GM21528 (cell line): Measurements from ENCODE around the gene VAV3.

Experiments used
- ATAC-seq: cut with Tn5 transposase; IDR thresholded peaks from one replicate; pipeline ENCODE4 v1.9.1; 2021; ENCODE audit warnings: mild to moderate bottlenecking, moderate library complexity; ENCODE audit not compliant: unreplicated experiment, low FRiP score

The VAV3 gene

DNA sequence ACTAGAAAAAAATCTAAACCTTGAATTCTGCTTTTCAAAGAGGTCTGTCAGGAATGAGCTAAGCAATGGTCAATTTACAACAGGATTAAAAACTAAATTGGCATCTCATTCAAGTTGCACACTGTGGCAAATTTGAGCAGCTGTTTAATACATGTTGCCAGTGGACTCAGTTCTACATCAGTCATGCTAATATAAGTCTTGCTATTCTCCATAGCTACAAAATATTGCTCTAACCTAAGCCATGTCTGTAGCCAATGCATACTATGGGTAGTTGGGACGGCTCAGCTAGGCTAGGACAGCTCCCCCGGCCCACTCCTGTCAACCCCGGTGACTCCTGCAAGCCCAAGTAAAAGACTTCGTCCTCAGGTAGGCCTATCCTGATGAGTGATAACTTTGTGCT is 10.9 kb upstream of the VAV3 start:
- no peak for ATAC-seq

- ATAC-seq = no peak
These were observed 9.1 kb upstream of the VAV3 start for GRCh38 chr1:107974090-107974489.

- no peak for ATAC-seq
These were observed 7.6 kb upstream of the VAV3 start for GRCh38 chr1:107972391-107973180.

GRCh38 chr1:107966550-107966949 is 1.6 kb upstream of the VAV3 start:
- no peak for ATAC-seq

- ATAC-seq = peak; percentile 9
These were observed 457 bp downstream of the VAV3 start for GRCh38 chr1:107964336-107965109.

- ATAC-seq = peak; percentile 83
These were observed 1.2 kb downstream of the VAV3 start for GRCh38 chr1:107963601-107964335.

GRCh38 chr1:107963008-107963407 is 2.0 kb downstream of the VAV3 start:
- no peak for ATAC-seq

GRCh38 chr1:107954719-107955415 is 10.1 kb downstream of the VAV3 start:
- no peak for ATAC-seq

DNA sequence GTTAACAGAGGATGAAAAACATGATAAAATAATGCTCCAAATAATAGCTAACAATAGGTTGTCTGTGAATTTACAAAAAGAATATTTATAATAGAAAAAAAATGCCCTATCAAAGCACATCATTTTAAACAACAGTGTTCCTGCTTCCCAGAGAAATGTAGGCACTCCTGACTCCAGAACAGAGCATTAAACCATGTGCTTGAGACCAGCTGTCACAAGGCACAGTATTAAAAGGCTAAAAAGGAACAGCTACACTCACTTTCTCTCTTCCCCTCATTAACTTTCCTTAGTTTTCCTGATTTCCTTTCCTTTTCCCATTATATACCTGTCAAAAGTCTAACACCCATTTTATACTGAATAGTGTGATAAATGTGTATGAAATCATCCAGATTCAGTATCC is 10.9 kb downstream of the VAV3 start:
- no peak for ATAC-seq

GRCh38 chr1:107953556-107953955 is 11.4 kb downstream of the VAV3 start:
- no peak for ATAC-seq

GRCh38 chr1:107952989-107953388 is 12.0 kb downstream of the VAV3 start:
- no peak for ATAC-seq

- ATAC-seq = no peak
These were observed 14.5 kb downstream of the VAV3 start for GRCh38 chr1:107950464-107950863.

GRCh38 chr1:107949467-107950253 is 15.3 kb downstream of the VAV3 start:
- peak; percentile 89 for ATAC-seq

GRCh38 chr1:107946794-107947193 is 18.2 kb downstream of the VAV3 start:
- no peak for ATAC-seq

- no peak for ATAC-seq
These were observed 21.3 kb downstream of the VAV3 start for GRCh38 chr1:107943694-107944093.

DNA sequence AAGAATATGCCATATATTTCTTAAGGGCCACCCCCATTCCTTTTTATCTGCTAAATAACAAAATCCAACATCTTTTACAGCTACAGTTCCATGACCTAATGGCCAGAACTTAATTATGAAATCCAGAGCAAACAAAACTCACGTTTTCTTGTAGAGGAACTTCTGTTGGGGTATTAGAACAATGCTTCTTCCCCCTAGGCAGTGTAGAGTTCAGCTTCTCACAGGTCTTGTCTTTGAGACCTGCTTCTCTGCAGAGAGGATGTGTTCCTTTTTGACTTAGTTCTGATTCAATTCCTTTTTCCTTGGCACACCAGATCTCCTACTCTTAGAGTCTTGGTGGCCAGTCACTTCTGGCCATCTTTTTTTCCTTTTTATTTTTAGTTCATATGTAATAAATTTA is 22.2 kb downstream of the VAV3 start:
- ATAC-seq = no peak

GRCh38 chr1:107941531-107941930 is 23.4 kb downstream of the VAV3 start:
- no peak for ATAC-seq

DNA sequence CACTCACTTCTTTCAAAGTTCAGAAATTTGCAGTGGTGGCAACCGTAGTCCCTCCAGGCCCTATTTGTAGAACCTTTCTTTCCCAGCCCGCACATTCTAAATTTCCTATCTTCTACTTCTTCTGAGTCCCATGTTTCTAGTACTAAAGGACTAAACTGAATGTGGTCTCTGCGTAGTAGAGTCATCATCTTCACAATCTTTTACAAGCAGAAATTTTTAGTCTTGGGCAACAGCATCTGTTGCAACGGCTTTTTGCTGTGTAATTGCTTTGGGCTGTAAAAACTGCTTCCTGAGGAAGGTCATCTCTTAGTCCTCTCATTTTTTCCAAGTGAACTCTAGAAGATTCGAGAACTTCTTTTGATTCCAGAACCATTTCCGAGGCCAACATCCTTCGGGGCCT is 23.9 kb downstream of the VAV3 start:
- no peak for ATAC-seq

- no peak for ATAC-seq
These were observed 24.3 kb downstream of the VAV3 start for GRCh38 chr1:107940701-107941100.

- ATAC-seq = no peak
These were observed 24.9 kb downstream of the VAV3 start for GRCh38 chr1:107940017-107940577.
